ENCODE data around the gene SCAMP3.

DNA sequence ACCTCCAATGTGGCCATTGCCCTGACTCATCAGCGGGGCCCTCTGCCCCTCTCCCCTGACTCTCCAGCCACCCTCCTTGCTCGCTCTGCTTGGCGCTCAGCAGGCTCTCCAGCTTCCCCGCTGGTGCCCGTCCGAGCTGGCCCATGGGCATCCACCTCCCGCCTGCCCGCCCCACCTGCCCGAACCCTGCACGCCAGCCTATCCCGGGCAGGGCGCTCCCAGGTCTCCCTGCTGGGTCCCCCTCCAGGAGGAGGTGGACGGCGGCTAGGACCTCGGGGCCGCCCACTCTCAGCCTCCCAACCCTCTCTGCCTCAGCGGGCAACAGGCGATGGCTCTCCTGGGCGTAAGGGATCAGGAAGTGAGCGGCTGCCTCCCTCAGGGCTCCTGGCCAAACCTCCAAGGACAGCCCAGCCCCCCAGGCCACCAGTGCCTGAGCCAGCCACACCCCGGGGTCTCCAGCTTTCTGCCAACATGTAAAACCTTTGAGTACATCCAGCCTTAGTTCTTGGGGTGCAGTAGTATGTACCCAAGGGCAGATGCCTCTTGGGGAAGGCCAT is 25.9 kb upstream of the SCAMP3 start:
- TF ChIP-seq, protein P1, sequence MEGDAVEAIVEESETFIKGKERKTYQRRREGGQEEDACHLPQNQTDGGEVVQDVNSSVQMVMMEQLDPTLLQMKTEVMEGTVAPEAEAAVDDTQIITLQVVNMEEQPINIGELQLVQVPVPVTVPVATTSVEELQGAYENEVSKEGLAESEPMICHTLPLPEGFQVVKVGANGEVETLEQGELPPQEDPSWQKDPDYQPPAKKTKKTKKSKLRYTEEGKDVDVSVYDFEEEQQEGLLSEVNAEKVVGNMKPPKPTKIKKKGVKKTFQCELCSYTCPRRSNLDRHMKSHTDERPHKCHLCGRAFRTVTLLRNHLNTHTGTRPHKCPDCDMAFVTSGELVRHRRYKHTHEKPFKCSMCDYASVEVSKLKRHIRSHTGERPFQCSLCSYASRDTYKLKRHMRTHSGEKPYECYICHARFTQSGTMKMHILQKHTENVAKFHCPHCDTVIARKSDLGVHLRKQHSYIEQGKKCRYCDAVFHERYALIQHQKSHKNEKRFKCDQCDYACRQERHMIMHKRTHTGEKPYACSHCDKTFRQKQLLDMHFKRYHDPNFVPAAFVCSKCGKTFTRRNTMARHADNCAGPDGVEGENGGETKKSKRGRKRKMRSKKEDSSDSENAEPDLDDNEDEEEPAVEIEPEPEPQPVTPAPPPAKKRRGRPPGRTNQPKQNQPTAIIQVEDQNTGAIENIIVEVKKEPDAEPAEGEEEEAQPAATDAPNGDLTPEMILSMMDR (IDR thresholded peaks at IDR 0.05), result no peak
- TF ChIP-seq POLR2A (IDR thresholded peaks at IDR 0.05), result no peak

All from body of pancreas (tissue), 4 donors.